IPS DF 4.7 (cell line): Measurements from ENCODE around the gene CTNNA3.
"Not testable (repeated sequence)": the region's sequence is repeated elsewhere in the genome, so short reads cannot be mapped to it uniquely, and the experiment has no call there.

Source experiments
- DNase-seq: peaks from one replicate; pipeline ENCODE4 v3.0.0-alpha.2; 2013; ENCODE audit warnings: low spot score; ENCODE audit errors: extremely low read depth

CTNNA3 gene

GRCh38 chr10:67257018-67257417, 439.0 kb downstream of the CTNNA3 start:
- no peak for DNase-seq

GRCh38 chr10:67250686-67251085, 445.3 kb downstream of the CTNNA3 start:
- no peak for DNase-seq

GRCh38 chr10:67246066-67246555, 449.9 kb downstream of the CTNNA3 start:
- DNase-seq = no peak

- peak; percentile 22 for DNase-seq
Observed at GRCh38 chr10:67242528-67242927, 453.5 kb downstream of the CTNNA3 start.

GRCh38 chr10:67241451-67241850, 454.5 kb downstream of the CTNNA3 start:
- DNase-seq = no peak

GRCh38 chr10:67239864-67240497, 456.0 kb downstream of the CTNNA3 start:
- no peak for DNase-seq

GRCh38 chr10:67230680-67231500, 465.1 kb downstream of the CTNNA3 start:
- not testable (repeated sequence) for DNase-seq

GRCh38 chr10:67225226-67225625, 470.8 kb downstream of the CTNNA3 start:
- no peak for DNase-seq

GRCh38 chr10:67224553-67224952, 471.4 kb downstream of the CTNNA3 start:
- DNase-seq = no peak

- DNase-seq = no peak
Observed at GRCh38 chr10:67222934-67223333, 473.1 kb downstream of the CTNNA3 start.

- no peak for DNase-seq
Observed at GRCh38 chr10:67221939-67222494, 474.0 kb downstream of the CTNNA3 start.

GRCh38 chr10:67211680-67212079, 484.3 kb downstream of the CTNNA3 start:
- DNase-seq = no peak

GRCh38 chr10:67207923-67208322, 488.1 kb downstream of the CTNNA3 start:
- DNase-seq = not testable (repeated sequence)

GRCh38 chr10:67200913-67201564, 495.0 kb downstream of the CTNNA3 start:
- no peak for DNase-seq

GRCh38 chr10:67175354-67175753, 520.6 kb downstream of the CTNNA3 start:
- no peak for DNase-seq

- no peak for DNase-seq
Observed at GRCh38 chr10:67173787-67174186, 522.2 kb downstream of the CTNNA3 start.

GRCh38 chr10:67171970-67172369, 524.0 kb downstream of the CTNNA3 start:
- DNase-seq = no peak

GRCh38 chr10:67156239-67156638, 539.8 kb downstream of the CTNNA3 start:
- no peak for DNase-seq

- no peak for DNase-seq
Observed at GRCh38 chr10:67151471-67151870, 544.5 kb downstream of the CTNNA3 start.

- no peak for DNase-seq
Observed at GRCh38 chr10:67144530-67144929, 551.5 kb downstream of the CTNNA3 start.

GRCh38 chr10:67141300-67141699, 554.7 kb downstream of the CTNNA3 start:
- no peak for DNase-seq

- DNase-seq = no peak
Observed at GRCh38 chr10:67140641-67141040, 555.4 kb downstream of the CTNNA3 start.
